Testis (tissue), 2 donors: Measurements from ENCODE around the gene PNPLA1.

Experiments used
- CTCF ChIP-seq, 3 experiments: fragments of 450-650 bp in 2 of 3; fragments of 200-600 bp in 1 of 3; sonication (generic) in 1 of 3; IDR thresholded peaks; one replicate each; pipeline ENCODE4 v1.5.1; 2016 to 2019; ENCODE audit warnings: antibody characterized with exemption in 3 of 3, mild to moderate bottlenecking in 2 of 3, moderate library complexity in 1 of 3
- POLR2A ChIP-seq: fragments of 450-650 bp; IDR thresholded peaks from one replicate; pipeline ENCODE4 v1.6.1; 2017; ENCODE audit warnings: antibody characterized with exemption, mild to moderate bottlenecking, moderate library complexity

DNA sequence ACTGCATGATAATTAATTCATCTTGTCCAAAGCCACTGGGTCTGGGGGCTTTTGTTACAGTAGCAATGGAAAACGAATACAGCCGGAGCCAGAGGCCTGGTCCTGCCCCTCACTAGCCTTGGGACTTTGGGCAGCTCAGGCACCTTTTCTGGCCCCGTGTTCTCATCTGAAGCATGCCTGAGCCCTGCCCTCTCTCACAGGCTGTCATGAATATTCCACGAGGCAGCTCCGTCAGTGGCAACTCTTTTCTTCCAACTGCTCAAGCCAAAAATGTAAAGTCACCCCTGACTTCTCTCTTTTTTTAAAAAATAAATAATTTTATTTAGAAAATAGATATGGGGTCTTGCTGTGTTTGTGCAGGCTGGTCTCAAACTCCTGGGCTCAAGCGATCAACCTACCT is 61.5 kb downstream of the PNPLA1 start:
- no peak for TF ChIP-seq CTCF (IDR thresholded peaks at IDR 0.05)
- TF ChIP-seq POLR2A: no peak
